ENCODE results near the gene COQ8A. TPM values are rescaled to one million over a fixed set of nuclear protein-coding genes. Genes with fewer than 3 reads are reported as not detected.

COQ8A gene
- total and polyA plus RNA-seq, 2 experiments from 2014 or later: 45.1 to 59.7 TPM

GRCh38 chr1:226985839-226986463, 45.9 kb downstream of the COQ8A start:
- peak in 1 of 2 donors; percentile 51 for DNase-seq (ENCODE audit: low read depth in 1 of 2, low spot score in 1 of 2)
- H3K9me3 ChIP-seq (ENCODE audit: low read depth): no peaks in the 10 kb centered on the region
- no peak overlapping the region for H3K4me3 ChIP-seq
- H3K4me1 ChIP-seq (ENCODE audit: low read depth): peaks cover 56% of the 10 kb centered on the region
- H3K27me3 ChIP-seq: no peaks in the 10 kb centered on the region
- no peak for TF ChIP-seq CTCF (IDR thresholded peaks at IDR 0.05; ENCODE audit: low read depth, low read length)
- H3K36me3 ChIP-seq: no peaks in the 10 kb centered on the region
- peak overlapping the region; percentile 79 for H3K27ac ChIP-seq

GRCh38 chr1:226986496-226987178, 46.5 kb downstream of the COQ8A start:
- peak overlapping the region; percentile 85 for H3K27ac ChIP-seq
- DNase-seq (ENCODE audit: low read depth in 1 of 2, low spot score in 1 of 2): no peak
- no peaks in the 10 kb centered on the region for H3K9me3 ChIP-seq (ENCODE audit: low read depth)
- H3K27me3 ChIP-seq: no peaks in the 10 kb centered on the region
- TF ChIP-seq CTCF (IDR thresholded peaks at IDR 0.05; ENCODE audit: low read depth, low read length): no peak
- peaks cover 61% of the 10 kb centered on the region for H3K4me1 ChIP-seq (ENCODE audit: low read depth)
- H3K4me3 ChIP-seq: no peak overlapping the region
- H3K36me3 ChIP-seq: no peaks in the 10 kb centered on the region

GRCh38 chr1:226987179-226987536, 47.1 kb downstream of the COQ8A start:
- H3K36me3 ChIP-seq: no peaks in the 10 kb centered on the region
- TF ChIP-seq CTCF (IDR thresholded peaks at IDR 0.05; ENCODE audit: low read depth, low read length): no peak
- peak overlapping the region; percentile 85 for H3K27ac ChIP-seq
- H3K27me3 ChIP-seq: no peaks in the 10 kb centered on the region
- no peak for DNase-seq (ENCODE audit: low read depth in 1 of 2, low spot score in 1 of 2)
- peaks cover 61% of the 10 kb centered on the region for H3K4me1 ChIP-seq (ENCODE audit: low read depth)
- no peak overlapping the region for H3K4me3 ChIP-seq
- no peaks in the 10 kb centered on the region for H3K9me3 ChIP-seq (ENCODE audit: low read depth)

GRCh38 chr1:226987623-226988333, 47.7 kb downstream of the COQ8A start:
- no peak for DNase-seq (ENCODE audit: low read depth in 1 of 2, low spot score in 1 of 2)
- Histone ChIP-seq H3K9me3 (ENCODE audit: low read depth) (no peaks in the 10 kb centered on the region), H3K4me1 (ENCODE audit: low read depth) (peaks cover 61% of the 10 kb centered on the region), H3K27me3 (no peaks in the 10 kb centered on the region), H3K4me3 (no peak overlapping the region), H3K36me3 (no peaks in the 10 kb centered on the region), H3K27ac (peak overlapping the region; percentile 85)
- TF ChIP-seq CTCF (IDR thresholded peaks at IDR 0.05; ENCODE audit: low read depth, low read length): no peak

GRCh38 chr1:226988334-226988666, 48.2 kb downstream of the COQ8A start:
- Histone ChIP-seq H3K36me3 (no peaks in the 10 kb centered on the region), H3K4me3 (no peak overlapping the region), H3K9me3 (ENCODE audit: low read depth) (no peaks in the 10 kb centered on the region), H3K27ac (peak overlapping the region; percentile 85), H3K4me1 (ENCODE audit: low read depth) (peaks cover 66% of the 10 kb centered on the region), H3K27me3 (no peaks in the 10 kb centered on the region)
- TF ChIP-seq CTCF (IDR thresholded peaks at IDR 0.05; ENCODE audit: low read depth, low read length): no peak
- DNase-seq (ENCODE audit: low read depth in 1 of 2, low spot score in 1 of 2): no peak

Measured in cardiac muscle cell (in vitro differentiated cells and primary cell).